ENCODE measurements around the gene SNAPC3.
A peak's percentile ranks its signal among the peaks of the same experiment; 100 is the strongest.

SNAPC3 gene

GRCh38 chr9:15461601-15462000 is 38.9 kb downstream of the SNAPC3 start:
- TF ChIP-seq FOXP2 (optimal IDR thresholded peaks at IDR 0.05; ENCODE audit: control extremely low read depth, extremely low read length, insufficient read depth) (no peak), POLR2AphosphoS5 (IDR thresholded peaks at IDR 0.05; ENCODE audit: borderline replicate concordance, low read depth, low read length) (no peak), EZH2 (IDR thresholded peaks at IDR 0.05) (no peak)
- Histone ChIP-seq H3K27ac (no peak overlapping the region), H3K9me3 (ENCODE audit: low read depth, low read length) (no peaks in the 10 kb centered on the region), H3K4me3 (no peak overlapping the region), H3K36me3 (ENCODE audit: insufficient read depth, low read length) (peaks cover 92% of the 10 kb centered on the region), H3K9ac (ENCODE audit: insufficient read length) (no peak overlapping the region)
- no peak for DNase-seq (ENCODE audit: low read depth, low spot score)

- DNase-seq (ENCODE audit: low read depth, low spot score), result no peak
- Histone ChIP-seq H3K9me3 (ENCODE audit: low read depth, low read length) (no peaks in the 10 kb centered on the region), H3K4me3 (no peak overlapping the region), H3K27ac (peak overlapping the region; percentile 0; the same call in 1 of the 2 replicates), H3K9ac (ENCODE audit: insufficient read length) (no peak overlapping the region), H3K36me3 (ENCODE audit: insufficient read depth, low read length) (peaks cover 95% of the 10 kb centered on the region)
- TF ChIP-seq POLR2AphosphoS5 (IDR thresholded peaks at IDR 0.05; ENCODE audit: borderline replicate concordance, low read depth, low read length) (peak; percentile 29; the same call in 1 of the 2 replicates), FOXP2 (optimal IDR thresholded peaks at IDR 0.05; ENCODE audit: control extremely low read depth, extremely low read length, insufficient read depth) (no peak), EZH2 (IDR thresholded peaks at IDR 0.05) (no peak)
These were observed 45.5 kb downstream of the SNAPC3 start for GRCh38 chr9:15468145-15468544.

GRCh38 chr9:15469406-15469805 is 46.7 kb downstream of the SNAPC3 start:
- TF ChIP-seq POLR2AphosphoS5 (IDR thresholded peaks at IDR 0.05; ENCODE audit: borderline replicate concordance, low read depth, low read length) (no peak), FOXP2 (optimal IDR thresholded peaks at IDR 0.05; ENCODE audit: control extremely low read depth, extremely low read length, insufficient read depth) (no peak), EZH2 (IDR thresholded peaks at IDR 0.05) (no peak)
- Histone ChIP-seq H3K9me3 (ENCODE audit: low read depth, low read length) (no peaks in the 10 kb centered on the region), H3K27ac (0 out of 2 replicates have a peak overlapping the region, but pooled peaks have one; percentile 6), H3K9ac (ENCODE audit: insufficient read length) (no peak overlapping the region), H3K36me3 (ENCODE audit: insufficient read depth, low read length) (peaks cover 96% of the 10 kb centered on the region), H3K4me3 (no peak overlapping the region)
- no peak for DNase-seq (ENCODE audit: low read depth, low spot score)

GRCh38 chr9:15469862-15470261 is 47.2 kb downstream of the SNAPC3 start:
- Histone ChIP-seq H3K9ac (ENCODE audit: insufficient read length) (no peak overlapping the region), H3K27ac (peak overlapping the region; percentile 6; the same call in 1 of the 2 replicates), H3K36me3 (ENCODE audit: insufficient read depth, low read length) (peaks cover 96% of the 10 kb centered on the region), H3K9me3 (ENCODE audit: low read depth, low read length) (no peaks in the 10 kb centered on the region), H3K4me3 (no peak overlapping the region)
- TF ChIP-seq FOXP2 (optimal IDR thresholded peaks at IDR 0.05; ENCODE audit: control extremely low read depth, extremely low read length, insufficient read depth), result no peak
- no peak for TF ChIP-seq EZH2 (IDR thresholded peaks at IDR 0.05)
- no peak for TF ChIP-seq POLR2AphosphoS5 (IDR thresholded peaks at IDR 0.05; ENCODE audit: borderline replicate concordance, low read depth, low read length)
- DNase-seq (ENCODE audit: low read depth, low spot score), result no peak

- peaks cover 93% of the 10 kb centered on the region for H3K36me3 ChIP-seq (ENCODE audit: insufficient read depth, low read length)
These were observed 53.4 kb downstream of the SNAPC3 start for GRCh38 chr9:15475923-15476536.

GRCh38 chr9:15480028-15480427 is 57.4 kb downstream of the SNAPC3 start:
- TF ChIP-seq POLR2AphosphoS5 (IDR thresholded peaks at IDR 0.05; ENCODE audit: borderline replicate concordance, low read depth, low read length), result no peak
- TF ChIP-seq FOXP2 (optimal IDR thresholded peaks at IDR 0.05; ENCODE audit: control extremely low read depth, extremely low read length, insufficient read depth), result no peak
- no peak for TF ChIP-seq EZH2 (IDR thresholded peaks at IDR 0.05)
- Histone ChIP-seq H3K36me3 (ENCODE audit: insufficient read depth, low read length) (peaks cover 88% of the 10 kb centered on the region), H3K9me3 (ENCODE audit: low read depth, low read length) (no peaks in the 10 kb centered on the region), H3K9ac (ENCODE audit: insufficient read length) (no peak overlapping the region), H3K4me3 (no peak overlapping the region), H3K27ac (peak overlapping the region; percentile 17; the same call in 1 of the 2 replicates)
- DNase-seq (ENCODE audit: low read depth, low spot score), result no peak

More at GRCh38 chr9:15475923-15476536, 53.4 kb downstream of the SNAPC3 start:
- H3K9ac ChIP-seq (ENCODE audit: insufficient read length), result no peak overlapping the region
- no peak for DNase-seq (ENCODE audit: low read depth, low spot score)
- TF ChIP-seq POLR2AphosphoS5 (IDR thresholded peaks at IDR 0.05; ENCODE audit: borderline replicate concordance, low read depth, low read length), result no peak
- peak overlapping the region; percentile 38 for H3K27ac ChIP-seq
- no peaks in the 10 kb centered on the region for H3K9me3 ChIP-seq (ENCODE audit: low read depth, low read length)
- no peak overlapping the region for H3K4me3 ChIP-seq

GRCh38 chr9:15482146-15482545 is 59.5 kb downstream of the SNAPC3 start:
- no peak for DNase-seq (ENCODE audit: low read depth, low spot score)
- Histone ChIP-seq H3K27ac (peak overlapping the region; percentile 37; the same call in 1 of the 2 replicates), H3K36me3 (ENCODE audit: insufficient read depth, low read length) (peaks cover 85% of the 10 kb centered on the region), H3K4me3 (no peak overlapping the region), H3K9ac (ENCODE audit: insufficient read length) (no peak overlapping the region), H3K9me3 (ENCODE audit: low read depth, low read length) (no peaks in the 10 kb centered on the region)
- no peak for TF ChIP-seq FOXP2 (optimal IDR thresholded peaks at IDR 0.05; ENCODE audit: control extremely low read depth, extremely low read length, insufficient read depth)
- no peak for TF ChIP-seq POLR2AphosphoS5 (IDR thresholded peaks at IDR 0.05; ENCODE audit: borderline replicate concordance, low read depth, low read length)
- no peak for TF ChIP-seq EZH2 (IDR thresholded peaks at IDR 0.05)

GRCh38 chr9:15484802-15485201 is 62.1 kb downstream of the SNAPC3 start:
- Histone ChIP-seq H3K9ac (ENCODE audit: insufficient read length) (no peak overlapping the region), H3K27ac (no peak overlapping the region), H3K36me3 (ENCODE audit: insufficient read depth, low read length) (peaks cover 88% of the 10 kb centered on the region), H3K9me3 (ENCODE audit: low read depth, low read length) (no peaks in the 10 kb centered on the region), H3K4me3 (no peak overlapping the region)
- TF ChIP-seq FOXP2 (optimal IDR thresholded peaks at IDR 0.05; ENCODE audit: control extremely low read depth, extremely low read length, insufficient read depth) (no peak), EZH2 (IDR thresholded peaks at IDR 0.05) (no peak), POLR2AphosphoS5 (IDR thresholded peaks at IDR 0.05; ENCODE audit: borderline replicate concordance, low read depth, low read length) (no peak)
- DNase-seq (ENCODE audit: low read depth, low spot score), result no peak

Measured in SK-N-MC (cell line).